AG04450 (cell line): ENCODE results near the gene SH3RF3. TPM values are rescaled to one million over a fixed set of nuclear protein-coding genes. Genes with fewer than 3 reads are reported as not detected.

ENCODE experiments used
- CTCF ChIA-PET: fragments of 300-600, 350-600 bp; formaldehyde crosslinking; extraction: SDS; loops from one replicate; lab custom pipeline; 2022; ENCODE audit warnings: antibody characterized with exemption, inconsistent platforms; lab: Charles Lee
- POLR2A ChIA-PET: fragments of 350-600 bp; formaldehyde crosslinking; extraction: SDS; loops from one replicate; lab custom pipeline; 2021; ENCODE audit warnings: antibody characterized with exemption, inconsistent platforms; lab: Yijun Ruan, JAX
- DNase-seq: peaks from one replicate; pipeline ENCODE4 v3.0.0-alpha.2; 2011; ENCODE audit warnings: low read depth, low spot score
- H3K27ac ChIP-seq: one replicate; pipeline ENCODE4 v1.5.1; 2012; ENCODE audit warnings: low read depth, low read length, control low read depth
- H3K27me3 ChIP-seq: one replicate; pipeline ENCODE4 v1.6.0; 2012; ENCODE audit warnings: low read length; ENCODE audit not compliant: control insufficient read depth, insufficient read depth
- H3K4me3 ChIP-seq: 2 replicates; pipeline ENCODE4 v1.5.1; 2011; ENCODE audit warnings: mild to moderate bottlenecking, low read depth, low read length, control low read depth
- H3K9me3 ChIP-seq: 2 replicates; pipeline ENCODE4 v1.5.1; 2012; ENCODE audit warnings: low read length; ENCODE audit not compliant: control insufficient read depth, insufficient read depth
- polyA plus RNA-seq: library from polyadenylated mRNA; depleted of rRNA; stranded (reverse); fragments of >200 nt; gene quantifications from 2 replicates; pipeline ENCODE4 v1.2.3, GENCODE V29; 2011
- TF ChIP-seq, protein P1 (sequence below): IDR thresholded peaks from 2 replicates; pipeline ENCODE4 v1.5.1; 2011; ENCODE audit warnings: low read depth, low read length, control low read depth, inconsistent platforms

Gene SH3RF3
- polyA plus RNA-seq, 1 experiment, result 5.7 TPM

DNA sequence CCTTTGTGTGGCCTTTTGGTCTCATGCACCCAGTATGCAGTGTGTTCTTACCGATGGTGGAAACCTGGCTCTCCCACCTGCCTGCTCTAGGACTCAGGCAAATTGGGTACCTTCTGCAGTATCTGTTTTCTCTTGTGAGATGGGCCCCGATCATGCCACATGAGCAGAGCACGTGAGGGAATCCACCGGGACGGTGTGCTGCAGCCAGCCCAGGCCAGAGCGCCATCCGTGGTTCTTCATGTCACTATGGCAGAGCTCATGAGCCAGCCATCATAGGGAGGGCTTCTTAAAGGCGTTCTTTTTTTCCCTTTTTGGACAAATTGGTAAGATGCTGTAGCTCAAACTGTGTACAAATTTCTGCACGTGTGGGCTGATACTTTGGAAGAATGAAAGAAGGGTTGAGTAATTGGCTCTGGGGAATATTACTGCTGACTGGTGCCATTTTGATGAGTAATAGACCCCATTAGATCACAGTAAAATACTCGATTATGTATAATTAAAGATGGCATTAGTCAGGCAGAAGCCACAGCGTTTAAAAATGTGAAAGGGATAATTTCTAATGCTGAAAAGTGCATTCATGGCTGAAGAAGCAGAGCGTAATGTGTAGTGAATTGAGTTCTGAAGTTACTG is 19.2 kb downstream of the SH3RF3 start:
- TF ChIP-seq, protein P1, sequence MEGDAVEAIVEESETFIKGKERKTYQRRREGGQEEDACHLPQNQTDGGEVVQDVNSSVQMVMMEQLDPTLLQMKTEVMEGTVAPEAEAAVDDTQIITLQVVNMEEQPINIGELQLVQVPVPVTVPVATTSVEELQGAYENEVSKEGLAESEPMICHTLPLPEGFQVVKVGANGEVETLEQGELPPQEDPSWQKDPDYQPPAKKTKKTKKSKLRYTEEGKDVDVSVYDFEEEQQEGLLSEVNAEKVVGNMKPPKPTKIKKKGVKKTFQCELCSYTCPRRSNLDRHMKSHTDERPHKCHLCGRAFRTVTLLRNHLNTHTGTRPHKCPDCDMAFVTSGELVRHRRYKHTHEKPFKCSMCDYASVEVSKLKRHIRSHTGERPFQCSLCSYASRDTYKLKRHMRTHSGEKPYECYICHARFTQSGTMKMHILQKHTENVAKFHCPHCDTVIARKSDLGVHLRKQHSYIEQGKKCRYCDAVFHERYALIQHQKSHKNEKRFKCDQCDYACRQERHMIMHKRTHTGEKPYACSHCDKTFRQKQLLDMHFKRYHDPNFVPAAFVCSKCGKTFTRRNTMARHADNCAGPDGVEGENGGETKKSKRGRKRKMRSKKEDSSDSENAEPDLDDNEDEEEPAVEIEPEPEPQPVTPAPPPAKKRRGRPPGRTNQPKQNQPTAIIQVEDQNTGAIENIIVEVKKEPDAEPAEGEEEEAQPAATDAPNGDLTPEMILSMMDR, result no peak
- no peak overlapping the region for H3K4me3 ChIP-seq
- H3K9me3 ChIP-seq, result no peaks in the 10 kb centered on the region; the same call in 1 of the 2 replicates
- no peaks in the 10 kb centered on the region for H3K27me3 ChIP-seq
- ChIA-PET POLR2A (interaction anchor here (1.5 kb wide), 1 partner anchor 23 kb away, joined by 3 read pairs; no protein-coding TSS in a partner anchor), CTCF (interaction anchor here (0.6 kb wide), 1 partner anchor 218 kb away, joined by 5 read pairs; no protein-coding TSS in a partner anchor)
- no peak overlapping the region for H3K27ac ChIP-seq
- DNase-seq, result no peak

DNA sequence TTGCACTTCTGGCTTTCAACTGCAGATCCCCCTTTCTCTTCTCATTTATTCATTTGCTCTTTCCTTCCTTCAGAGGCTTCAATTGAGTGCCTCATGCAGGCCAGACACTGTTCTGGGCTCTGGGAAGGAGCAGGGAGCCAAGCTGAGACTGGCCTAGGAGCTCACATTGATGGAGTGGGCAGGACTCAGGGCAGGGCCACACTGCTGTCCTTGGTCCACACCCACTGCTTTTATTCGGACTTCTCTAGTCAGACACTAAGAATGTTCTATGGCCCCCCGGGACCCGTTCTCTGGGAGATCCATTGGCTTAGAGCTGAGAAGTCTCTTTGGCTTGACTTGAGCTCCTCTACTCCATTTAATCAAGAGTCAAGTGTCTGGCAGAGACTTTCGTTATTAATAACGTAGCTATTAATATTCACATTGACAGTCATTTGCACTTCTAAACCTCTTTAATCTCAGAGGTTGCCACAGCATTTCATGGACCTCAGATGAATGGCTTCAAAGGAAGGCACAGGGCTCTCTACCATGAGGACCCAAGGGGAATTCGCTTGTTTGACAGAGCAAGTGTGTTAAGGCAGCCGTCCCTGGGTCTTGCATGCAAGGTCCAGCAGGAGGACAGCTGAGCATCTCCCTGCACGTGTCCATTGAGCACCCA is 20.1 kb downstream of the SH3RF3 start:
- no peaks in the 10 kb centered on the region; the same call in 1 of the 2 replicates for H3K9me3 ChIP-seq
- no peak for DNase-seq
- TF ChIP-seq, protein P1, result no peak
- no peak overlapping the region for H3K4me3 ChIP-seq
- ChIA-PET CTCF (interaction anchor here (0.6 kb wide), 1 partner anchor 218 kb away, joined by 5 read pairs; no protein-coding TSS in a partner anchor), POLR2A (interaction anchor here (1.5 kb wide), 1 partner anchor 22 kb away, joined by 3 read pairs; no protein-coding TSS in a partner anchor)
- no peak overlapping the region for H3K27ac ChIP-seq
- H3K27me3 ChIP-seq, result no peaks in the 10 kb centered on the region

DNA sequence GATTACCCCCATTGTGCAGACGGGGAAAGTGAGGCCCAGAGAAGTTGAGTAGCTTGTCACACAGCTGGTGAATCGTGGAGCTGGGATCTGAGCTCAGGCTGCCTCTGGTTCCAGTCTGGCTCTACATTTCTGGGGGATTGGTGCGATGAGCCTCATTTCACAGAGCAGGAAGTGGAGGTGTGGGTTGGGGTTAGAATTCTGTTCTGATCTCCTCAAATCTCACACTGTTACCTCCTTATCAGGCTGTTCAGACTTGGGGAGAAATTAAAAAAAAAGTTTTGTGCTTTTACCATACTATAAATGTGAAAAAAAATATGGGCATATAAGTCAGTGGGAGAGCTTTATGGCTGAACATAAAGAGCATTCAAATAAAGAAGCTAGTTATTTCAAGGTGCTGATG is 21.6 kb downstream of the SH3RF3 start:
- POLR2A ChIA-PET, result no interaction called here
- TF ChIP-seq, protein P1, result no peak
- no peak overlapping the region for H3K27ac ChIP-seq
- H3K27me3 ChIP-seq, result no peaks in the 10 kb centered on the region
- no peak for DNase-seq
- H3K9me3 ChIP-seq, result no peaks in the 10 kb centered on the region; the same call in 1 of the 2 replicates
- CTCF ChIA-PET, result no interaction called here
- no peak overlapping the region for H3K4me3 ChIP-seq

DNA sequence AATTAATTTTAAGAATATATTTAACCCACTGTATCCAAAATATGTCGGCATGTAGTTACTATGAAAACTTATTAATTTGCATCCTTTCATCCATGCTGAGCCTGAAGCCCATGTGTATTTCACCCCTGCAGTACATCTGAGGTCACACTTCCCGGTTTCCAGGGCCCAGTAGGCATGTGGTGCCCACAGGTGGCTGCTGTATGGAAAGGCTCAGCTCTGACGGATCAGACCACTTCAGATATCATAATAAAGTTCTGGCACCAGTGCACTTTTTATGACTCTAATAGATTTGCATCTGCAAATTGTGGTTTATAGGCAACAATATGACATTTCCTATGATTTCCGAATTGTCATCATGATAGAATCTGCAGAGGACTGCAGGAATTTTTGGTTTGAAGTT is 22.5 kb downstream of the SH3RF3 start:
- H3K27me3 ChIP-seq, result no peaks in the 10 kb centered on the region
- POLR2A ChIA-PET, result no interaction called here
- no peak overlapping the region for H3K27ac ChIP-seq
- CTCF ChIA-PET, result no interaction called here
- no peak for DNase-seq
- no peaks in the 10 kb centered on the region for H3K9me3 ChIP-seq
- TF ChIP-seq, protein P1, result no peak
- H3K4me3 ChIP-seq, result no peak overlapping the region
